Measurements from ENCODE around the gene OR1E2. TPM values are rescaled to one million over a fixed set of nuclear protein-coding genes. Genes with fewer than 3 reads are reported as not detected.

OR1E2 gene
- total and polyA plus RNA-seq, 10 of the 15 experiments (the other 5 are each of a cell fraction or from before 2014, with no cell fraction given): not detected

DNA sequence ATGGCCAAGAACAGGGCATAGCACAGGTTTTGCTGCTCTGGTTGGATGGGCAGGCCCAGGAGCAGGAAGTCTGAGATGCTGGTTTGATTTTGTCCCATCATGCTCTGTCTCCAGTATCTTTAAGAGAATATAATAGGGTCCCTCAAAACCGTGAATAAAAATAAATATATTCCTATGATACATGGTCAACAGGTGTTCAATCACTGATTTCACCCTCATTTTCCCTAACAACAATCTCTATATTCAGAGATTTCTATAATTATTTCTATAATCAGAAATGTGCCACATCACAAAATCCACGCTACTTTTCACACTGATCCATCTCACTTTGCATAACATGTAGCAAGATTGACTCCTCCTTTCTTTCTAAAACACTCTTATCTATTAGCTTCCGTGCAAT, at the start of gene OR1E2 (continued):
- TF ChIP-seq, protein P1, sequence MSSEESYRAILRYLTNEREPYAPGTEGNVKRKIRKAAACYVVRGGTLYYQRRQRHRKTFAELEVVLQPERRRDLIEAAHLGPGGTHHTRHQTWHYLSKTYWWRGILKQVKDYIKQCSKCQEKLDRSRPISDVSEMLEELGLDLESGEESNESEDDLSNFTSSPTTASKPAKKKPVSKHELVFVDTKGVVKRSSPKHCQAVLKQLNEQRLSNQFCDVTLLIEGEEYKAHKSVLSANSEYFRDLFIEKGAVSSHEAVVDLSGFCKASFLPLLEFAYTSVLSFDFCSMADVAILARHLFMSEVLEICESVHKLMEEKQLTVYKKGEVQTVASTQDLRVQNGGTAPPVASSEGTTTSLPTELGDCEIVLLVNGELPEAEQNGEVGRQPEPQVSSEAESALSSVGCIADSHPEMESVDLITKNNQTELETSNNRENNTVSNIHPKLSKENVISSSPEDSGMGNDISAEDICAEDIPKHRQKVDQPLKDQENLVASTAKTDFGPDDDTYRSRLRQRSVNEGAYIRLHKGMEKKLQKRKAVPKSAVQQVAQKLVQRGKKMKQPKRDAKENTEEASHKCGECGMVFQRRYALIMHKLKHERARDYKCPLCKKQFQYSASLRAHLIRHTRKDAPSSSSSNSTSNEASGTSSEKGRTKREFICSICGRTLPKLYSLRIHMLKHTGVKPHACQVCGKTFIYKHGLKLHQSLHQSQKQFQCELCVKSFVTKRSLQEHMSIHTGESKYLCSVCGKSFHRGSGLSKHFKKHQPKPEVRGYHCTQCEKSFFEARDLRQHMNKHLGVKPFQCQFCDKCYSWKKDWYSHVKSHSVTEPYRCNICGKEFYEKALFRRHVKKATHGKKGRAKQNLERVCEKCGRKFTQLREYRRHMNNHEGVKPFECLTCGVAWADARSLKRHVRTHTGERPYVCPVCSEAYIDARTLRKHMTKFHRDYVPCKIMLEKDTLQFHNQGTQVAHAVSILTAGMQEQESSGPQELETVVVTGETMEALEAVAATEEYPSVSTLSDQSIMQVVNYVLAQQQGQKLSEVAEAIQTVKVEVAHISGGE (CRISPR knock-in tag; IDR thresholded peaks at IDR 0.05): no peak
- TF ChIP-seq NR2F1 (conservative IDR thresholded peaks at IDR 0.05): no peak
- no peak for TF ChIP-seq ZNF274 (IDR thresholded peaks at IDR 0.05; ENCODE audit: insufficient read depth, insufficient read length)
- no peak for TF ChIP-seq ASH2L (IDR thresholded peaks at IDR 0.05; ENCODE audit: borderline replicate concordance, low read depth)

DNA sequence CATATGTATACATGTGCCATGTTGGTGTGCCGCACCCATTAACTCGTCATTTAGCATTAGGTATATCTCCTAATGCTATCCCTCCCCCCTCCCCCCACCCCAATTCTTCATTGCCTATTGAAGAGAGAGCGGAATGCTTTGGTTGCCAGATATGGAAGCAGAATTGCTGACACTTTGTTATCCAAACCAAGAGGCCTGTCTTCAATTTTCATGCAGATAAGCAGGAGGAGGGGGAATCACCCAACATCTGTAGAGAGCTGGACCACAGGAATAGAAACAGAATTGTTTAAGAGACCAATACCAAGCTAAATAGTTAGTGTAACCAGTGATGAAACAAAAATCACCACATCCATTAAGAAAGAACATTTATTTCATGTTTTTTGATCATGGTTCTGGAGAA, 49.2 kb upstream of the OR1E2 start:
- H3K4me3 ChIP-seq: no peak overlapping the region
- in situ Hi-C loops (cut with MboI) (no loop called here), intact Hi-C loops (cut with micrococcal nuclease; ENCODE audit: unreplicated experiment) (no loop called here)
- FAIRE-seq: no peak
- DNase-seq (ENCODE audit: low read depth, low spot score): no peak
- ChIA-PET CTCF (no interaction called here), SMC1A (ENCODE audit: uncharacterized antibody, unreplicated experiment) (no interaction called here), POLR2A (no interaction called here), RAD21 (ENCODE audit: unreplicated experiment) (no interaction called here)
- no peak for TF ChIP-seq KLF5 (IDR thresholded peaks at IDR 0.05; ENCODE audit: partially characterized antibody)
- TF ChIP-seq MYB (IDR thresholded peaks at IDR 0.05; ENCODE audit: borderline replicate concordance, low read depth, low read length): no peak
- TF ChIP-seq EED (IDR thresholded peaks at IDR 0.05; ENCODE audit: low read depth): no peak
- TF ChIP-seq, protein P2, sequence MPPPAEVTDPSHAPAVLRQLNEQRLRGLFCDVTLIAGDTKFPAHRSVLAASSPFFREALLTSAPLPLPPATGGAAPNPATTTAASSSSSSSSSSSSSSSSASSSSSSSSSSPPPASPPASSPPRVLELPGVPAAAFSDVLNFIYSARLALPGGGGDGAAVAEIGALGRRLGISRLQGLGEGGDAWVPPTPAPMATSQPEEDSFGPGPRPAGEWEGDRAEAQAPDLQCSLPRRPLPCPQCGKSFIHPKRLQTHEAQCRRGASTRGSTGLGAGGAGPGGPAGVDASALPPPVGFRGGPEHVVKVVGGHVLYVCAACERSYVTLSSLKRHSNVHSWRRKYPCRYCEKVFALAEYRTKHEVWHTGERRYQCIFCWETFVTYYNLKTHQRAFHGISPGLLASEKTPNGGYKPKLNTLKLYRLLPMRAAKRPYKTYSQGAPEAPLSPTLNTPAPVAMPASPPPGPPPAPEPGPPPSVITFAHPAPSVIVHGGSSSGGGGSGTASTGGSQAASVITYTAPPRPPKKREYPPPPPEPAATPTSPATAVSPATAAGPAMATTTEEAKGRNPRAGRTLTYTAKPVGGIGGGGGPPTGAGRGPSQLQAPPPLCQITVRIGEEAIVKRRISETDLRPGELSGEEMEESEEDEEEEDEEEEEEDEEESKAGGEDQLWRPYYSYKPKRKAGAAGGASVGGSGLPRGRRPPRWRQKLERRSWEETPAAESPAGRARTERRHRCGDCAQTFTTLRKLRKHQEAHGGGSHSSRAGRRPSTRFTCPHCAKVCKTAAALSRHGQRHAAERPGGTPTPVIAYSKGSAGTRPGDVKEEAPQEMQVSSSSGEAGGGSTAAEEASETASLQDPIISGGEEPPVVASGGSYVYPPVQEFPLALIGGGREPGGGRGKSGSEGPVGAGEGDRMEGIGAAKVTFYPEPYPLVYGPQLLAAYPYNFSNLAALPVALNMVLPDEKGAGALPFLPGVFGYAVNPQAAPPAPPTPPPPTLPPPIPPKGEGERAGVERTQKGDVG (CRISPR knock-in tag; IDR thresholded peaks at IDR 0.05): no peak
- TF ChIP-seq RELA (IDR thresholded peaks at IDR 0.05; ENCODE audit: borderline replicate concordance, partially characterized antibody): no peak
- no peak for TF ChIP-seq TCF7 (IDR thresholded peaks at IDR 0.05; ENCODE audit: borderline replicate concordance)
- no peak overlapping the region for H3K9ac ChIP-seq (ENCODE audit: control insufficient read depth, insufficient read depth, low read length)
- no peak overlapping the region for H3K4me2 ChIP-seq (ENCODE audit: control insufficient read depth, insufficient read depth)
- no TSS peak for BruUV-seq (replicated peaks)
- H3K4me1 ChIP-seq (ENCODE audit: control insufficient read depth, insufficient read depth, low read length): no peaks in the 10 kb centered on the region
- no peaks in the 10 kb centered on the region for H3K9me3 ChIP-seq (replicated peaks; ENCODE audit: control insufficient read depth, insufficient read depth, low read length)
- H2AFZ ChIP-seq (ENCODE audit: control insufficient read depth, low read depth, low read length): no peak overlapping the region
- no peak overlapping the region for H3K27ac ChIP-seq (ENCODE audit: control insufficient read depth, insufficient read depth)
- peaks cover 2 to 3% of the 10 kb centered on the region in 2 experiments; a peak in 2 of 4 replicates for H3K27me3 ChIP-seq (replicated peaks in 1 of 2; ENCODE audit: control insufficient read depth in 2 of 2, insufficient read depth in 2 of 2, low read length in 1 of 2)
- ATAC-seq: no peak
- H3K79me2 ChIP-seq (ENCODE audit: control insufficient read depth, insufficient read depth, low read length): no peaks in the 10 kb centered on the region
- H4K20me1 ChIP-seq (ENCODE audit: control insufficient read depth, insufficient read depth): no peaks in the 10 kb centered on the region
- H3K36me3 ChIP-seq (ENCODE audit: control insufficient read depth in 2 of 2, insufficient read depth in 2 of 2, low read length in 1 of 2): no peaks in the 10 kb centered on the region
- 29% methylated on average over 3 of the region's 3 CpGs for WGBS (ENCODE audit: insufficient coverage, insufficient replicate concordance, low lambda C conversion rate, missing lambda C conversion rate)
